Amniotic epithelial cell (primary cell): ENCODE data around the gene ZNF579.

Experiments
- DNase-seq: peaks from one replicate; pipeline ENCODE4 v3.0.0-alpha.2; 2010; ENCODE audit warnings: low read depth

The ZNF579 gene

DNA sequence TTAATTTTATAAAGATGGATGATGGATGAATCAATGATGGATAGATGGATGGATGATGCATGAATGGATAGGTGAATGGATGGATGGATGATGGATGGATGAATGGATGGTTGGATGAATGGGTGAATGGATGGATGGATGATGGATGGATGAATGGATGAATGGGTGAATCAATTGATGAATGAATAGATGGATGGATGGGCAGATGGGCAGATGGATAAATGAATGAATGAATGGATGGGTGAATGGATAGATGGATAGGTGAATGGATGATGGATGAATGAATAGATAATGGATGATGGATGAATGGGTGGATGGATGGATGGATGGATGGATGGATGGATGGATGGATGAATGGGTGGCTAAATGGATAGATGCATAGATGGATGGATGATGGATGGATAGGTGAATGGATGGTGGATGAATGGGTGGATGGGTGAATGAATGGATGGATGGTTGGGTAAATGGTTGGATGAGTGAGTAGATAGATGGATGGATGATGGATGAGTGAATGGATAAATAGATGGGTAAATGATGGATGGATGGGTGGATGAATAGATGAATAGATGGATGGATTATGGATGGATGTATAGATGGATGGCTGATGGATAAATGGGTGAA, 12.8 kb downstream of the ZNF579 start:
- DNase-seq = no peak

DNA sequence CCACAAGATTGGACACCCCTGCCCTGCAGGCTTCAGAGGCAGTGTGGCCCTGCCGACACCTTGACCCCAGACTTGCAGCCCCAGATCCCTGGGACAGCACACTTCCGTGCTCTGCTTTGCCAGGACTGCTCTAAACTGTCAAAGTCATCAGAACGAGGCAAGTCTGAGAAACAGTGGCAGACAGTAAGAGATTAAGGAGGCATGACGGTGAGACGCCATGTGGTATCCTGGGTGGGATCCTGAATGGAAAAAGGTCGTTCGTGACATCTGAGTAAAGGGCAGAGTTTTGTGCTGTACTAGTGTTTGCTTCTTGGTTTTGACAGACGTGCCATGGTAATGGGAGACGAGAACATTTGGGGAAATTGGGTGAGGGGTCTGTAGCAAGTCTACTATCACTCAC, 13.8 kb downstream of the ZNF579 start:
- DNase-seq = no peak

DNA sequence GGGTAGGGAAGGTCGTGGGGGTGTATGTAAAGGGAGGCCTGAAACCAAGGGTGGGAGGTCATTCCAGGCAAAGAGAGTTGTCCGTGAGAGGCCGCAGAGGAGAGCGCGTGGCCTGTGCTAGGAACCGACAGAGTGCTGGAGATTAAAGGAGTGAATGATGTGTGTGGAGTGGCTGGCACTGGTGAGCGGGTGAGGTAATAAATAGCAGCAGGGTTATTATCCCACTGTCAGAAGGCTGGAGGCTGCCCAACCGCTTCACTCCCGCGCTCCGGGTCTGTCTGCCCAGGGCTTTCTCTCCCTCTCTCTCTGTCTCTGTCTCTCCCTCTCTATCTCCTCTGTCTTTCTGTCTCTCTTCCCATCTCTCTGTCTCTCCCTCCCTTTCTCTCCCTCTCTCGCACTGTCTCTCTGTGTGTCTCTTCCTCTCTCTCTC, 17.4 kb downstream of the ZNF579 start:
- DNase-seq = peak; percentile 97

DNA sequence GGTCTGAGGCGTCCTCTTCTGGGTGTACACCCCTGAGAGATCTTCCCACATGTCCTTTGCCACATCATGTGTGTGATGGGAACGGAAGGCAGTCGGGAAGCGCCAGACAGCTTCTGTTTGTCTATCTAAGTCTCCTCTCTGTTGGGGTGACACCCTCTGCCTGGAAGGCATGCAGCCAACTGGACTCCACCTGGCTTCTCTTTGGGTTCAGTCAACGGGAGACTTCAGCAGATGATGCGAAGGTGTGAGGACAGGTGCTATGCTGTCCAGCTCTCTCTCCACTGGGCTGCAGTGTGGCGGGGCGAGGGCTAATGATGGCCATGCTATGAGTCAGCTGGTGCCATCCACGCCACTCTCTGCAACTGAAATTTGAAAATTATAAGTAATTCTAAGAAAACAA, 21.0 kb downstream of the ZNF579 start:
- DNase-seq = no peak

DNA sequence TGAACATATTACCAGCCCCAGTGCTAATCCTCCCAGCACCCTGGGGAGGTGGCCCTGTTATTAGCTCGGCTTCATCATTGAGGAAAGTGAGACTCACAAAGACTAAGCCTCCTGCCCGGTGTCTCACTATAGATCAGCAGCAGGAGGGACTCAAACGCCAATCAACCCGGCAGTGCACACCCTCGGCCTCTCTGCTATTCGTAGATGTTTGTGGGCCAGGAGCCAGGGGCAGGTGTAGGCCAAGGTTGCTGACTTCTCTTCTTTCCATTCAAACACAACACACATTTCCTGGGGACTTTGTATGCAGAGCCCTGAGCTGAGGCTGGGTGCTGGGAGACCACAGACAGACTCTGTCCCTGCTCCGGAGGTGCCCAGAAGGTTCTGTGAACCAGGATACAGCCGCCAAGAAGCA, 25.9 kb downstream of the ZNF579 start:
- DNase-seq = no peak

GRCh38 chr19:55554302-55554701, 26.3 kb downstream of the ZNF579 start:
- DNase-seq = no peak

- peak; percentile 52 for DNase-seq
Observed at GRCh38 chr19:55553217-55554182, 27.1 kb downstream of the ZNF579 start.

DNA sequence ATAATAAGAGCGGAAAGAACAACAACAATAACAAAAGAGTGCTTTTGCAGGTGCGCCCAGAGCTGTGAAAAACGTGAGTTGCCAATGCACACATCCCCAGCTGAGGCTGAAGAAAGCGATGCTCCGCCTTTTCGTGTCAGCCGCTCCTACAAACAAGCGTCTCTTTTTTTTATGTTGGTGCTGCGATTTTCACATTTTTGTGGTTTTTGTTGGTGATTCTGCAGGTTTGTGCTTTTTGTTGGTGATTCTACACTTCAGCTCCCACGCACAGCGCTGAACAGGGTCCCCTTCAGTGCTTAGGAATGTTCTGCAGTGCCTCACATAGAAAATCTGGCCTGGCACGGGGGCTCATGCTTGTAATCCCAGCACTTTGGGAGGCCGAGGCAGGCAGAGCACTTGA, 28.0 kb downstream of the ZNF579 start:
- DNase-seq = peak; percentile 95

GRCh38 chr19:55552206-55552605, 28.4 kb downstream of the ZNF579 start:
- no peak for DNase-seq

DNA sequence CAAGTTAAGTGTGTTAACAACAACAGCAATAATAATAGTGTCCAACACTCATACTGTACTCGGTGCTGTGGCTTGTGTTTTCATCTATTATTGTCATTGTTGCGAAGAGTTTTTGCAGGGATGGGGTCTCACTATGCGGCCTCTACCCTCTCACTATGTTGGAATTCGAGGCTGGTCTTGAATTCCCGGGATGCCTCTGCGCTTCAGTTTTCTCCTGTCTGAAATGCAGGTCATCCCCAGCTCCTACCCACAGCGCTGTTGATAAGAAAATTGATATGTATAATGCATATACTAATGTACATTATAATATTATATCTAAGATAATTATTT, 30.4 kb downstream of the ZNF579 start:
- DNase-seq = peak; percentile 53

DNA sequence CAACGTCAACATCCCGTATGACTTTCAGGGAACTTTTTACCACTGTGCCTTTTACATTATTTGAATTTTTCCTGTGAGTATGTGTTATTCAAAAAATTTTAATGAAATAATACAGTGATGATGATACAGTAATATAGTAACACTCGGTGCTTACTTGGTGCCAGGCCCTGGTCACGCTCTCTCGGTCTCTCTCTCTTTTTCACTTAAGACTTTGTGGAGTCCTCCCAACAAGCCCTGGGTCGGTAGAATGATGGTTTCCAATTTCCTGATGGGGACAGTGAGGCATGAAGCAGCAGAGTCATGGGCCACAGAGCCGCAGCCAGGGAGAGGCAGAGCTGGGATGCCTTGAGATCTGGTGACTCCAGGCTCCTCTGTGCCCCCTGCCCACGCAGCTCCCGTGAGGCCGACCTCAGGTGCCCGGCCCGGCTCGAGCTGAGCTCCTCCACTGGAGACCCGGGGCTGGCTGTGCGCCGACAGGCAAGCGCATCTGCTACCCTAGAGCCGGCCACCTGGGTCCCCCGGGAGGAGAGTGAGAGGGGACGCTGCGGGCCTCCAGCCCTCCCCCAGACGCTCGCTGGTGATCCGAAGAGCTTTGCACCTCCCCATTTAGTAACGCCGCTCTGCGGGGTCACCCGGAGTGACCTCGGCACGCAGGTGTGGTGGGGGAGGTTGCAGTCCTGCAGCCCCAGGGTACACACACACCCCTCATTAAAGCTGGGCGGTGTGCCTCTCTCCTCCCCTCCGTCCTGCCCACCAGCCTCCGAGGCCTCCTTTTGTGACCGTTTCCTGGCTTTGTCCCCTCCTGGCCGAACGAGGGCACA, 30.9 kb downstream of the ZNF579 start:
- DNase-seq = peak; percentile 86

GRCh38 chr19:55546822-55547614, 33.6 kb downstream of the ZNF579 start:
- peak; percentile 92 for DNase-seq

DNA sequence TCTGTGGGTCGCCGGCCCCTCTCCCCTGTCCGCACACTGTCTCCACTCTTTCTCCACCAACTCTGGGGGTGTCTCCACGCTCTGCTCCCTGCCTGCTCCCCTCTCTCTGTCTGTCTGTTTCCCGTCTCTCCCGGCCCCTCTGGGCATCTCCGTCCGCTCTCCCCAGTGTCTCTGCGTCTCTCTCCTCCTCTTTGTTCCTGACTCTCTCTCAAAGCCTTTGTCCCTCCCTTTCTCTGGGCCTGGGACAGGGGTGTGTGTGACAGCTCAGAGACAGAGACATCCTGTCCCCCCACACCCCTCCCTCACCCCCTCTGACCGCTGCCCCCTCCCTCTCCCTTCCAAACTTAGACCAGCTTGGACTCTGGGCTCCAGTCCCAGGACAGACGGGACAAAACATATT, 34.6 kb downstream of the ZNF579 start:
- no peak for DNase-seq

GRCh38 chr19:55545443-55545842, 35.2 kb downstream of the ZNF579 start, which contains the start of gene SBK3:
Gene SBK3, minus strand, starts transcription at chr19:55545543. Its CDS starts 0 bp downstream, at chr19:55545543.
- no peak for DNase-seq

DNA sequence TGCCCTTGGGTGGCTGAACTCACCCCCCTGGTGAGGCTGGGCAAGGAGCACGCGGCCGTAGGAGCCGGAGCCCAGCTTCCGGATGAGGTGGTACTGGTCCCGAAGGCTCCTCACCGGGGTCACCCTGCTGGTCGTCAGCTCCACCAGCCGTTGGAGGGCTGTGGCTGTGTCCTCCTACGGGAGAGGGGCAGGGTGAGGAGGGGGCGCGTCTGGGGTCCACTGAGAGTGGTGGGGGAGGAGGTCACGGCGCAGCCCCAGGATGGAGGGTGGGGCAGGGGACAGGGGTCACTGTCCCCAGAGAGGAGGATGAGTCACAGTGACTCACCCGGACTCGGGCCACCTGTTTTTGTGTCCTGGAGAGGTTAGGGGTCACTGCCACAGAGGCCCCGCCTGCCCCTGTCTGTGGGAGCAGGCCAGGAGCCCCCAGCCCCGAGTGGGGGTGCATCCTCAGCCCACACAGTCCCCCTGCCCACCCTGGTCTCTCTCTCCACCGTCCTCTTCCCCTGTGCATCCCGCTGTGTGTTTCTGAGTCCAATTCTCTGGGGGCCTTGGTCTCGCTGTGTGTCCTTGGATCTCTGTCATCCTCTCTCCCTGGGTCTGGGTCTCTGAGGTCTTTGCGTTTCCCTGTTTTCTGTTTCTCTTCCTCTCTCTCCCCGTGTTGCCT, 35.7 kb downstream of the ZNF579 start:
- DNase-seq = no peak

DNA sequence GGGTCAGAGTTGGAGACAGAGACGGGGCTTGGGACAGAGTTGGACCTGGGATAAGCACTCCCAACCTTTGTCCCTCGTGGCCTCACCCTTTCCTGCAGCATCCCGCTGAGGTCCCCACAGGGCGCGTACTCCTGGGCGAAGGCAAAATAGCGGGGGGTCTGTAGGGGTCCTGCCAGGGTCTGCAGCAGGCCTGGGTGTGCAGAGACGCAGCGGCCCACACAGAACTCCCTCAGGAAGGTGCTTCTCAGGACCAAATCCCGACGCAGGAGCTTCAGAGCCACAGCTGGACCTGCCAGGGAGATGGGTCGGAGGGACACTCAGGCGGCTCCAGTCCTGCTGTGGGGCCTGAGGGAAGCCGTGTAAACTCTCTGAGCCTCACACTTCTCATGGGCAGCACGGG, 36.6 kb downstream of the ZNF579 start:
- no peak for DNase-seq

DNA sequence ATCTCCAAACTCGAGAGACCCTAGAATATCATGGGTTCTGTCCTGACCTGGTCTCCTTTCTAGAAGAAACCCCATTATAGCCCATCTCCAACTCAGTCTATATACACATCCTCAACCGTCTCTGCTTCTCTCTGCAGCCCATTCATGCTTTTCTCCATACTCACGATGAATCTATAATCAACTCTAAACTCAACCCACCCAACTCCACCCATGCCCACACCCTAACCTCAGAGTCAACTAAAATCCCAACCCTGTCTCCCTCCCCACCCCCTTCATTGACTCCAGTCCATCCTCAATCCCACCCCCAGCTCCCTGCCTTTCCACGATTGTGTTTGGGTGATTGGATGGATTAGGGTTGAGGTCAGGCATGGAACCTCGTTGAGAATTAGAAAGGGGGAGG, 37.1 kb downstream of the ZNF579 start:
- DNase-seq = no peak

- DNase-seq = no peak
Observed at GRCh38 chr19:55542292-55542855, 38.3 kb downstream of the ZNF579 start.

GRCh38 chr19:55541091-55541490, 39.6 kb downstream of the ZNF579 start:
- no peak for DNase-seq

- DNase-seq = no peak
Observed at GRCh38 chr19:55540619-55541018, 40.0 kb downstream of the ZNF579 start.
